Measurements from ENCODE around the gene TIFAB. TPM values are rescaled to one million over a fixed set of nuclear protein-coding genes. Genes with fewer than 3 reads are reported as not detected.
A peak's percentile ranks its signal among the peaks of the same experiment; 100 is the strongest.

The TIFAB gene
- polyA plus RNA-seq, 1 experiment: not detected

GRCh38 chr5:135436951-135437418 is 15.2 kb downstream of the TIFAB start:
- TF ChIP-seq, protein P1, sequence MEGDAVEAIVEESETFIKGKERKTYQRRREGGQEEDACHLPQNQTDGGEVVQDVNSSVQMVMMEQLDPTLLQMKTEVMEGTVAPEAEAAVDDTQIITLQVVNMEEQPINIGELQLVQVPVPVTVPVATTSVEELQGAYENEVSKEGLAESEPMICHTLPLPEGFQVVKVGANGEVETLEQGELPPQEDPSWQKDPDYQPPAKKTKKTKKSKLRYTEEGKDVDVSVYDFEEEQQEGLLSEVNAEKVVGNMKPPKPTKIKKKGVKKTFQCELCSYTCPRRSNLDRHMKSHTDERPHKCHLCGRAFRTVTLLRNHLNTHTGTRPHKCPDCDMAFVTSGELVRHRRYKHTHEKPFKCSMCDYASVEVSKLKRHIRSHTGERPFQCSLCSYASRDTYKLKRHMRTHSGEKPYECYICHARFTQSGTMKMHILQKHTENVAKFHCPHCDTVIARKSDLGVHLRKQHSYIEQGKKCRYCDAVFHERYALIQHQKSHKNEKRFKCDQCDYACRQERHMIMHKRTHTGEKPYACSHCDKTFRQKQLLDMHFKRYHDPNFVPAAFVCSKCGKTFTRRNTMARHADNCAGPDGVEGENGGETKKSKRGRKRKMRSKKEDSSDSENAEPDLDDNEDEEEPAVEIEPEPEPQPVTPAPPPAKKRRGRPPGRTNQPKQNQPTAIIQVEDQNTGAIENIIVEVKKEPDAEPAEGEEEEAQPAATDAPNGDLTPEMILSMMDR (IDR thresholded peaks at IDR 0.05; ENCODE audit: insufficient read depth, low read depth, low read length): no peak
- Histone ChIP-seq H3K27me3 (ENCODE audit: control insufficient read depth, insufficient read depth, low read length) (no peaks in the 10 kb centered on the region), H3K36me3 (ENCODE audit: control insufficient read depth, insufficient read depth, low read length) (no peaks in the 10 kb centered on the region), H3K4me3 (ENCODE audit: low read depth, low read length) (no peak overlapping the region)
- CTCF ChIA-PET: interaction anchor here (1.1 to 8.3 kb wide), 7 partner anchors 11 to 129 kb away, joined by 3 to 60 read pairs (median 4); no protein-coding TSS in a partner anchor
- DNase-seq (ENCODE audit: low read depth): no peak
- POLR2A ChIA-PET: no interaction called here

DNA sequence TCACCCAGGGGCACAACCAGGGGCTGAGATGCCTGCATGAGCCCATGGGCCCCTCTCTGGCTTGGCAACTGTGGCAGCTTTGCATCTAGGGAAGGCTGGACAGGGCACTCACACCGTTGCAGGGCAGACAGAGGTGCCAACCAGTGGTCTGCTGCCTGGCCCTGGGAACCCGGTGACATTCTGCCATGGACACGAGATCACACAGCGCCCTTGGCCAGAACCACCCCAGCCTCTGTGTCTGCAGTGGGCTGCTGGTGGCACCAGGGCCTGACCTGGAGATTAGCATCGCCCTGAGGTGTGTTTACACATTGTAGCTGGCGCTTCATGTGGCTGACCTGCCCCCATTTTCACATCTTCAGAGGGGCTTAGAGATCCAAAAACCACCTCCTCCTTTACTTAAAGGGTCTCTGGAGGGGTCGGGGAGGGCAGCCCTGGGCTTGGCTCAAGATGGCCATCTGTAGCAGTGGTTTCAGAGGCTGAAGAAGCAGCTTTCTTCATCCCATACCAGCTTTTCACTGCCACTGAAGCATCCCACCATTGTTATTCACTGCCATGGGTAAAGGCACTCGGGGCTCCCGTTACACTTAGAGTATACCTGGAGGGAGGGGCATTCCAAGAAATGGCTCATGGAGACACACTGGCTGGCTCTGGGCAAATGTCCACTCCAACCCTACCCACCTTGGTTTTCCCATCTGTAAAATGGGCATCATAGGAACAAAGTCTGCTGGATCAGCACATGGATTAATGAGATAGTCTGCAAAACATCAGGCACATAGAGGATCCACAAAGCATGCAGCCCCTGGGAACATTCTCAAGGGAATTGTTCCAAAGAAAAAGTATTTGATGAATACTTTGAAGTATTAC is 16.5 kb downstream of the TIFAB start:
- Histone ChIP-seq H3K36me3 (ENCODE audit: control insufficient read depth, insufficient read depth, low read length) (no peaks in the 10 kb centered on the region), H3K4me3 (ENCODE audit: low read depth, low read length) (no peak overlapping the region), H3K27me3 (ENCODE audit: control insufficient read depth, insufficient read depth, low read length) (no peaks in the 10 kb centered on the region)
- TF ChIP-seq, protein P1 (IDR thresholded peaks at IDR 0.05; ENCODE audit: insufficient read depth, low read depth, low read length): no peak
- CTCF ChIA-PET: interaction anchor here (0.6 to 8.3 kb wide), 9 partner anchors 10 to 130 kb away, joined by 3 to 60 read pairs (median 5); no protein-coding TSS in a partner anchor
- no peak for DNase-seq (ENCODE audit: low read depth)
- POLR2A ChIA-PET: no interaction called here

GRCh38 chr5:135434591-135435466 is 17.3 kb downstream of the TIFAB start:
- Histone ChIP-seq H3K27me3 (ENCODE audit: control insufficient read depth, insufficient read depth, low read length) (no peaks in the 10 kb centered on the region), H3K4me3 (ENCODE audit: low read depth, low read length) (no peak overlapping the region), H3K36me3 (ENCODE audit: control insufficient read depth, insufficient read depth, low read length) (no peaks in the 10 kb centered on the region)
- ChIA-PET POLR2A (no interaction called here), CTCF (interaction anchor here (0.6 to 8.3 kb wide), 5 partner anchors 9 to 117 kb away, joined by 3 to 60 read pairs (median 5); no protein-coding TSS in a partner anchor)
- TF ChIP-seq, protein P1 (IDR thresholded peaks at IDR 0.05; ENCODE audit: insufficient read depth, low read depth, low read length): no peak
- DNase-seq (ENCODE audit: low read depth): peak; percentile 46

DNA sequence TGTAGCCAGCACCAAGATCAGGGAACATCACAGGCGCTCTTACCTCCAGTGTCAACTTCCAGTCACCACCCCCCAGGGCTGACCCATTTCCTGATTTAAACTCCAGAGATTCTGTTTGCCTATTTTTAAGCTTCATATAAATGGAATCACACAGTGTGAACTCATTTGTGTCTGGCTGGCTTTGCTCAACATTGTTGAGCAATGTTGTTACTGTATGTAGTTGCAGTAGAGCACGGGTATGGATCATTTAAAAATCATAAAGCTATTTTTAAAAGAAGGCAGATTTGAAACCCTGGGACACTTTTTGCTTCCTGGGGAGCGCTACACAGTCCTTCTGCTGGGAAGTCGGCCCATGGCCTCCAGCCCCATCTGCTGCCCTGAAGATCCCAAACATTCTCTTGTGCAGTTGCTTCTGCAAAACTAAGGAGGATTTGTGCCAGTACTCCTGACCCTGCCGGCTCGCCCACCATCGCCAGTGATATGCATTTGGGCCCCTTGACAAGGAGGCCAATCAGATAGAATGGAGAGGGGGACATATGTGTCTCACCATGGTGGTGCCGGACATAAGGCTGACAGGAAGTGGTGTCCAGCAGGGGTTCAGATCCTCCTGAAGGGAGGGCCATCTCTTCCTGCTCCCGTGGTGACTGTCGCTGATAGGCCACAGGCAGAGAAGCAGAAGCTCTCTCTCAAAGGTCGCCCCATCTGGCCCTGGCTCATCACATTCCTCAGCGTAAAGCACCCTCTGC is 18.3 kb downstream of the TIFAB start:
- ChIA-PET CTCF (interaction anchor here (0.7 to 8.3 kb wide), 2 partner anchors 8 to 56 kb away, joined by 3 to 60 read pairs; no protein-coding TSS in a partner anchor), POLR2A (interaction anchor here (1.0 kb wide), 1 partner anchor 42 kb away, joined by 5 read pairs; no protein-coding TSS in a partner anchor)
- TF ChIP-seq, protein P1 (IDR thresholded peaks at IDR 0.05; ENCODE audit: insufficient read depth, low read depth, low read length): 0 out of 2 replicates have a peak, but pooled peaks have one; percentile 6
- no peak for DNase-seq (ENCODE audit: low read depth)
- no peak overlapping the region for H3K4me3 ChIP-seq (ENCODE audit: low read depth, low read length)
- H3K27me3 ChIP-seq (ENCODE audit: control insufficient read depth, insufficient read depth, low read length): no peaks in the 10 kb centered on the region
- no peaks in the 10 kb centered on the region for H3K36me3 ChIP-seq (ENCODE audit: control insufficient read depth, insufficient read depth, low read length)

Data from BJ (cell line).